GM12874 (cell line): ENCODE results near the gene PRKCE.

ENCODE experiments used
- TF ChIP-seq, protein P1 (sequence below): IDR thresholded peaks from 2 replicates; pipeline ENCODE4 v1.5.1; 2011; ENCODE audit warnings: low read depth, mild to moderate bottlenecking, control low read depth, low read length, moderate library complexity; ENCODE audit not compliant: insufficient read depth

PRKCE gene

DNA sequence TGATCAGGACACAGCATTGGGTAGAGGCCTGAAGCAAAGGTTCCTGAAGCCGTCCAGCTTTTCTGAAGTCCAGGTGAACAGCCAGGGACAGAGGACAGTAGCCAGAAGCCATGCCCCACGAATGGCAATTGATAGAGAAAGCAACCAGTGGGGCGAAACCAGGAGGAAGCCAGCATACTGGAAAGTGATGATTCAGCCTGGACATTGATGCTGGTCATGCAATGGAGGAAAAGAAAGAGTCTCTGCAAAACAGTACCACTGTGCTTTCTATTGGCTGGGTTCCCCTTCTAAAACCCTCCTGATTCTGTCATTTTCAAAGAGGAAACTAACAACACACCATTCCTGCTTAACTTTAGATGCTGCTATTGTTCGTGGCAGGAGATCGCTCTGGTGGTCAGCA is 424.4 kb downstream of the PRKCE start:
- TF ChIP-seq, protein P1, sequence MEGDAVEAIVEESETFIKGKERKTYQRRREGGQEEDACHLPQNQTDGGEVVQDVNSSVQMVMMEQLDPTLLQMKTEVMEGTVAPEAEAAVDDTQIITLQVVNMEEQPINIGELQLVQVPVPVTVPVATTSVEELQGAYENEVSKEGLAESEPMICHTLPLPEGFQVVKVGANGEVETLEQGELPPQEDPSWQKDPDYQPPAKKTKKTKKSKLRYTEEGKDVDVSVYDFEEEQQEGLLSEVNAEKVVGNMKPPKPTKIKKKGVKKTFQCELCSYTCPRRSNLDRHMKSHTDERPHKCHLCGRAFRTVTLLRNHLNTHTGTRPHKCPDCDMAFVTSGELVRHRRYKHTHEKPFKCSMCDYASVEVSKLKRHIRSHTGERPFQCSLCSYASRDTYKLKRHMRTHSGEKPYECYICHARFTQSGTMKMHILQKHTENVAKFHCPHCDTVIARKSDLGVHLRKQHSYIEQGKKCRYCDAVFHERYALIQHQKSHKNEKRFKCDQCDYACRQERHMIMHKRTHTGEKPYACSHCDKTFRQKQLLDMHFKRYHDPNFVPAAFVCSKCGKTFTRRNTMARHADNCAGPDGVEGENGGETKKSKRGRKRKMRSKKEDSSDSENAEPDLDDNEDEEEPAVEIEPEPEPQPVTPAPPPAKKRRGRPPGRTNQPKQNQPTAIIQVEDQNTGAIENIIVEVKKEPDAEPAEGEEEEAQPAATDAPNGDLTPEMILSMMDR = no peak

DNA sequence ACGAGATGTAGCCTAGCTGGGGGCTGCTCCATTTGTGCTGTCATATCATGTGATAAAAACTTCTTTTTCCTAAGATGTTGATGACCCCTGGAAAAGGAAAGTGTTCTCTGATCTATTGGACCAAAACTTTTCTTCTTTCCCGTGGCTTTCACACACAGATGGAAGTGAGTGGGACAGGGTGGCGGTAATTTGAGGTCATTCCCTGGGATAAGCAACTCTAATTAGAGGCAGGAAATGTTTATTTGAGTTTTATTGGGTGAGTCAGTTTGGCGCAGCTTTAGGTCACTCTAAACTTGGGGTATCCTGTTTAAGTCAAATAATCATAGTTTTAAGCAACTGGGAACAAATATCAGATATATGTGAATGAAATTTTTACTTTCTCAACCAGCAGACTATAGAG is 424.8 kb downstream of the PRKCE start:
- TF ChIP-seq, protein P1 = no peak

DNA sequence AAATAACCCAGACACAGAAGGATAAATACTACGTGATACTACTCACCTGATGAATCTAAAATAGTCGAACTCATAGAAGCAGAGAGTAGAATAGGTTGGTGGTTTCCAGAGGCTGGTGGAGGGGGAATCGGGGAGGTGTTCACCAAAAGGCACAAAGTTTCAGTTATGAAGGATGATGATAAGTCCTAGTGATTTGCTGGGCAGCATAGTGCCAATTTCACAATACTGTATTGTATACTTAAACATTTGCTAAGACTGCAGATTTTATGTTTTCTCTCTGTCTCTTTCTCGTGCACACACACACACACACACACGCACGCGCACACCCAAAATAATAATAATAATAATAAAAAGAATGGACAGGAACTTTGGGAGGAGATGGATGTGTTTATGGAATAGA is 425.4 kb downstream of the PRKCE start:
- TF ChIP-seq, protein P1 = no peak

DNA sequence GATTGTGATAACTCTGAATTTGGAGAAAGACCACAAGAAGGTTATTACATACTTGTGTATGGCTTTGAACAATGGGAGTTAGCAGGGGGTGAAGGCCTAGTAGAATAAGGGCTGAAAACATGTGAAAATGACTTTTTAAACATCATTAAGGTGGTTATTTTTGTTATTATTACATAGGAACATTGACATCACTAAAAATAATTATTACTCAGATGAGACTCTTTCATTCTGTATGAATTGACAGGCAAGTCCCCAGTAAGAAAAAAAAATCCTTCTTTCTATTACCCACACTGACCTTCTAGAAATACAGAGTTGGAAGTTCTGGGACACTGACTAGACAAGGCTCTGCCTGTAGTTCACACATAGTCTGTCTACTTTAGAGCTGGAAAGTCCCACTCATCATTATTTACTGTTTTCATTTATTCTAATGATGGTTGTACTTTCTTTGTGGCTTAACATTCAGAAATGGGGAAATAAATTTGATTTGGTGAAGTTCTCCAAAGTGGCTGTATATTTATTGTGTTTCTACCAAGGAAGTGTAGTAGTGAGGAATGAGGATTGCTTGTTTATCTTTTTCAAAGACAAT is 426.1 kb downstream of the PRKCE start:
- TF ChIP-seq, protein P1 = no peak

DNA sequence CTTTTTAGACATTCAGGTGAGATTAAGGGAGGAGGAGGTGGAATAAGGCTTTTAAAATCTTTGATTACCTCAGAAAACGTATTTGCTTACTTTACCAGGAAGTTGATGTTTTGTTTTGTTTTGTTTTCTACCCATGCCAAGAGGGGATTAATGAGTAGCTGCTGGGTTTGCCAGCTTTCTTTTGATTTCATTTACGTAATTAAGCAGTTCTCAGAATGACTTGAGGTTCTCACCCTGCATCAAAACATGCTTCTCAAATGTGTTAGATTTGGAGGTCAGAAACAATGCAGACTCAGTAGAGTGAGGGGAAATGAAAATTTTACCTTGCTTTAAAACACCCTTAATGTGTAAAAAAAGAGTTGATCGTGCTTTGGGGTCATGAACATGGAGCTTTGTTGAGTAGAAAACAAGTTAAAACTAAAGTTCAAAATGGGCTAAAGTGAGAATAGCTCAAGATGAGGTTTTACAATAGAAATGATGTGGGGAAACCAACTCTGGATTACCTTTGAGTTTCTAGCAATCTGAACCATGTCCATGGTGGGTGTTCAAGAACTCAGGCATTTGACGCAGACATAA is 428.6 kb downstream of the PRKCE start:
- TF ChIP-seq, protein P1 = no peak

DNA sequence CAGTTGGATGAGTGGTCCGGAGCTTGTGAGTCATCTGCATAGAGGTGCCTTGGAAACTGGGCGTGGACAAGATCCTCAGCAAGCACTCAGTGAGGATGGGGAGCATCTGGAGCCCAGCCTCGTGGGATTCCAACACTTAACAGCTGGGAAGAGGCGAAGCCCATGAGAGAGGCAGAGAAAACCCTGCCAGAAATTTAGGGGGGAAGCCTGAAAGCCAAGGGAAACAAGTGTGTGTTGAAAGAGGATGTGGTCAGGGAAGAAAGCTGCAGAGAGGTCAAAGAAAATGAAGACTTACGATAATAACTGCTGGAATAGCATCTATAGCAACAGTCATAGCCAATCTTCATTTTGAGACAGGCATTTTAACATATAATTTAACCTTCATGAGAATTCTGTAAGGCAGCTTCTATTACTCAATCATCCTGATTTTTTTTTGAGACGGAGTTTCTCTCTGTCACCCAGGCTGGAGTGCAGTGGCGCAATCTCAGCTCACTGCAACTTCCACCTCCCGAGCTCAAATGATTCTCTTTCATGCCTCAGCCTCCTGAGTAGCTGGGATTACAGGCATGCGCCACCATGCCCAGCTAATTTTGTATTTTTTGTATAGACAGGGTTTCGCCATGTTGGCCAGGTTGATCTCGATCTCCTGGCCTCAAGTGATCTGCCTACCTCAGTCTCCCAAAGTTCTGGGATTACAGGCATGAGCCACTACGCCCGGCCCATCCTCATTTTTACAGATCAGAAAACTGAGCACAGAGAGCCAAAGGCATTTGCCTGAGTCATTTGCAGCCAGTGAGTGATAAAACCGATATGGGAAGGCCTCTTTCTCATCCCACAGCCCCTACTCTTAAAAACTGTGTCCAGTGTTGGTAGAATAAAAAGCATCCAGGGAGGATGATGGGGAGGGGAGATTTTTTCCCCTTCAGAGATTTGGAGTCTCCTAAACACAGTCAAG is 431.3 kb downstream of the PRKCE start:
- TF ChIP-seq, protein P1 = no peak

DNA sequence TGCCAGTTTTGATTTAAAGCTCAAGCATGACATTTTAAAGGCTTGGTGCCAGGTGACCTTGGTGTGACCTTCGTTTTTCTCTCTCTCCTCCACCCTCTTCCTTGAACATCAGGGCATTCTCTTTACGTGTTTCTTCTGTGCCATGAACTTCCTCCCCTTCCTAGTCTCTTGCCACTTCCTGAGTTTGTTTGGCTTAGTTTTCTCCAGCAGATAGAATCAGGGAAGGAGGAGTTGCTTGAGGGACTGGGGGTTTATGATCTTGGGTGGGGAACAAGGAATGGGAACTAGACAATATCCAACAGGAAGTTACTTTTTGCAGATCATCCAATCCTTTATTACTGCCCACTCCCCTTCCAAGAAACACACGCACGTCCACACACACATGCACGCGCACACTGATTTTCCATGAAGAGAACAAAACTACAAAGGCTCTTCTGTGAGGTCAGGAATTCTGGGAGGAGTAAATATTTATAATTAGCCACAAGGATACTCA is 435.1 kb downstream of the PRKCE start:
- TF ChIP-seq, protein P1 = no peak
